ENCODE measurements around the gene JMJD7.
A peak's percentile ranks its signal among the peaks of the same experiment; 100 is the strongest.

The JMJD7 gene

GRCh38 chr15:41792000-41792637 is 35.8 kb upstream of the JMJD7 start:
- no peak for DNase-seq (ENCODE audit: extremely low read depth, low read depth)
- TF ChIP-seq CTCF (IDR thresholded peaks at IDR 0.05; ENCODE audit: low read depth, low read length): no peak

GRCh38 chr15:41794081-41794480 is 33.8 kb upstream of the JMJD7 start:
- TF ChIP-seq CTCF (IDR thresholded peaks at IDR 0.05; ENCODE audit: low read depth, low read length): no peak
- DNase-seq (ENCODE audit: extremely low read depth, low read depth): no peak

GRCh38 chr15:41795996-41796856 is 31.7 kb upstream of the JMJD7 start:
- TF ChIP-seq CTCF (IDR thresholded peaks at IDR 0.05; ENCODE audit: low read depth, low read length): no peak
- peak; percentile 85 for DNase-seq (ENCODE audit: extremely low read depth, low read depth)

GRCh38 chr15:41797201-41797944 is 30.5 kb upstream of the JMJD7 start:
- no peak for TF ChIP-seq CTCF (IDR thresholded peaks at IDR 0.05; ENCODE audit: low read depth, low read length)
- DNase-seq (ENCODE audit: extremely low read depth, low read depth): no peak

- TF ChIP-seq CTCF (IDR thresholded peaks at IDR 0.05; ENCODE audit: low read depth, low read length): no peak
- no peak for DNase-seq (ENCODE audit: extremely low read depth, low read depth)
Measured at GRCh38 chr15:41798607-41799487, 29.0 kb upstream of the JMJD7 start.

GRCh38 chr15:41799488-41799805 is 28.4 kb upstream of the JMJD7 start:
- no peak for DNase-seq (ENCODE audit: extremely low read depth, low read depth)
- no peak for TF ChIP-seq CTCF (IDR thresholded peaks at IDR 0.05; ENCODE audit: low read depth, low read length)

Data from AG09319 (cell line).